ENCODE data around the gene KAT14.
"Not testable (repeated sequence)": the region's sequence is repeated elsewhere in the genome, so short reads cannot be mapped to it uniquely, and the experiment has no call there.

Gene KAT14

GRCh38 chr20:18094191-18094590, 43.5 kb upstream of the KAT14 start:
- no peak for TF ChIP-seq CTCF (IDR thresholded peaks at IDR 0.05; ENCODE audit: low read length, missing control alignments)
- DNase-seq (ENCODE audit: low read depth): no peak
- H3K4me3 ChIP-seq (replicated peaks; ENCODE audit: low read depth, low read length): no peak overlapping the region

- not testable (repeated sequence) for H3K4me3 ChIP-seq (replicated peaks; ENCODE audit: low read depth, low read length); DNase-seq (ENCODE audit: low read depth)
Observed at GRCh38 chr20:18100569-18100968, 37.1 kb upstream of the KAT14 start.

GRCh38 chr20:18101125-18101810, 36.4 kb upstream of the KAT14 start:
- TF ChIP-seq CTCF (IDR thresholded peaks at IDR 0.05; ENCODE audit: low read length, missing control alignments): no peak
- no peak for DNase-seq (ENCODE audit: low read depth)
- no peak overlapping the region for H3K4me3 ChIP-seq (replicated peaks; ENCODE audit: low read depth, low read length)

GRCh38 chr20:18103497-18103896, 34.2 kb upstream of the KAT14 start:
- no peak for TF ChIP-seq CTCF (IDR thresholded peaks at IDR 0.05; ENCODE audit: low read length, missing control alignments)

GRCh38 chr20:18108326-18108725, 29.3 kb upstream of the KAT14 start:
- TF ChIP-seq CTCF (IDR thresholded peaks at IDR 0.05; ENCODE audit: low read length, missing control alignments): no peak
- DNase-seq (ENCODE audit: low read depth): no peak
- no peak overlapping the region for H3K4me3 ChIP-seq (replicated peaks; ENCODE audit: low read depth, low read length)

More at GRCh38 chr20:18103497-18103896, 34.2 kb upstream of the KAT14 start:
- no peak for DNase-seq (ENCODE audit: low read depth)
- no peak overlapping the region for H3K4me3 ChIP-seq (replicated peaks; ENCODE audit: low read depth, low read length)

GRCh38 chr20:18128574-18128973, 9.1 kb upstream of the KAT14 start:
- not testable (repeated sequence) for DNase-seq (ENCODE audit: low read depth); H3K4me3 ChIP-seq (replicated peaks; ENCODE audit: low read depth, low read length)

- no peak overlapping the region for H3K4me3 ChIP-seq (replicated peaks; ENCODE audit: low read depth, low read length)
- no peak for TF ChIP-seq CTCF (IDR thresholded peaks at IDR 0.05; ENCODE audit: low read length, missing control alignments)
- no peak for DNase-seq (ENCODE audit: low read depth)
Observed at GRCh38 chr20:18132663-18133062, 5.0 kb upstream of the KAT14 start.

GRCh38 chr20:18133962-18134361, 3.7 kb upstream of the KAT14 start:
- H3K4me3 ChIP-seq (replicated peaks; ENCODE audit: low read depth, low read length): no peak overlapping the region
- TF ChIP-seq CTCF (IDR thresholded peaks at IDR 0.05; ENCODE audit: low read length, missing control alignments): no peak
- DNase-seq (ENCODE audit: low read depth): no peak

Data from fibroblast of pulmonary artery (primary cell).